Right renal cortex interstitium (tissue), 3 donors: ENCODE measurements around the gene IQGAP3. TPM values are rescaled to one million over a fixed set of nuclear protein-coding genes. Genes with fewer than 3 reads are reported as not detected.
A peak's percentile ranks its signal among the peaks of the same experiment; 100 is the strongest.
"Not testable (repeated sequence)": the region's sequence is repeated elsewhere in the genome, so short reads cannot be mapped to it uniquely, and the experiment has no call there.

Experiments
- DNase-seq, 3 donors: peaks; one replicate each; pipeline ENCODE4 v3.0.0-alpha.2; 2013; ENCODE audit warnings: low read depth in 3 of 3, low spot score in 2 of 3
- polyA plus RNA-seq, 3 donors: library from polyadenylated mRNA; unstranded; fragments of 120-200 nt; gene quantifications; one replicate each; pipeline ENCODE4 v1.2.1, GENCODE V29; 2013; ENCODE audit not compliant: insufficient read length in 3 of 3

IQGAP3 gene
- polyA plus RNA-seq, result 10 to 100 TPM in 2 of 3 donors, 1 to 10 TPM in 1; 9.7 to 11.7 (median 11.3) TPM

GRCh38 chr1:156571919-156572662 is at the start of gene IQGAP3:
Gene IQGAP3, minus strand, starts transcription at chr1:156572565. Its CDS starts 36 bp downstream, at chr1:156572529.
- peak in 1 of 3 donors; percentile 64 for DNase-seq

GRCh38 chr1:156619582-156619955 is 47.2 kb upstream of the IQGAP3 start:
- DNase-seq, result no peak

GRCh38 chr1:156618853-156619581 is 46.7 kb upstream of the IQGAP3 start, which contains the start of gene HAPLN2:
Gene HAPLN2, plus strand, starts transcription at chr1:156619415. Its CDS starts 4,076 bp downstream, at chr1:156623491.
- no peak for DNase-seq

- peak; percentile 74 to 85 (median 79) for DNase-seq
Observed at GRCh38 chr1:156616463-156616862, 44.1 kb upstream of the IQGAP3 start.

GRCh38 chr1:156615946-156616345 is 43.6 kb upstream of the IQGAP3 start:
- DNase-seq, result no peak

GRCh38 chr1:156612666-156613065 is 40.3 kb upstream of the IQGAP3 start:
- no peak for DNase-seq

- not testable (repeated sequence) for DNase-seq
Observed at GRCh38 chr1:156610072-156610471, 37.7 kb upstream of the IQGAP3 start.

GRCh38 chr1:156608981-156609380 is 36.6 kb upstream of the IQGAP3 start:
- no peak for DNase-seq

- no peak for DNase-seq
Observed at GRCh38 chr1:156608036-156608674, 35.8 kb upstream of the IQGAP3 start.

GRCh38 chr1:156607344-156607743 is 35.0 kb upstream of the IQGAP3 start:
- DNase-seq, result not testable (repeated sequence)

- DNase-seq, result no peak
Observed at GRCh38 chr1:156602557-156602993, 30.2 kb upstream of the IQGAP3 start.

- no peak for DNase-seq
Observed at GRCh38 chr1:156601892-156602291, 29.5 kb upstream of the IQGAP3 start.

- peak in 2 of 3 donors; percentile 77 to 78 for DNase-seq
Observed at GRCh38 chr1:156601122-156601830, 28.9 kb upstream of the IQGAP3 start, which contains the start of gene GPATCH4. Gene GPATCH4, minus strand, starts transcription at chr1:156601479.

GRCh38 chr1:156600733-156601121 is 28.4 kb upstream of the IQGAP3 start:
- no peak for DNase-seq

GRCh38 chr1:156599811-156600210 is 27.4 kb upstream of the IQGAP3 start:
- no peak for DNase-seq

GRCh38 chr1:156598731-156599432 is 26.5 kb upstream of the IQGAP3 start:
- no peak for DNase-seq

GRCh38 chr1:156598125-156598524 is 25.8 kb upstream of the IQGAP3 start:
- DNase-seq, result no peak

- DNase-seq, result no peak
Observed at GRCh38 chr1:156596426-156596825, 24.1 kb upstream of the IQGAP3 start.

- DNase-seq, result no peak
Observed at GRCh38 chr1:156595016-156595415, 22.7 kb upstream of the IQGAP3 start.

GRCh38 chr1:156594190-156594589 is 21.8 kb upstream of the IQGAP3 start:
- no peak for DNase-seq
